22Rv1 (cell line): Measurements from ENCODE around the gene NSUN5.

Source experiments
- ZFX ChIP-seq: fragments of 450-650 bp; IDR thresholded peaks from 2 replicates; pipeline ENCODE4 v1.6.1; 2017; ENCODE audit warnings: antibody characterized with exemption, borderline replicate concordance
- TF ChIP-seq, protein P1 (sequence below): fragments of 450-650 bp; IDR thresholded peaks from 2 replicates; pipeline ENCODE4 v1.5.1; 2017; ENCODE audit warnings: mild to moderate bottlenecking

- TF ChIP-seq, protein P1, sequence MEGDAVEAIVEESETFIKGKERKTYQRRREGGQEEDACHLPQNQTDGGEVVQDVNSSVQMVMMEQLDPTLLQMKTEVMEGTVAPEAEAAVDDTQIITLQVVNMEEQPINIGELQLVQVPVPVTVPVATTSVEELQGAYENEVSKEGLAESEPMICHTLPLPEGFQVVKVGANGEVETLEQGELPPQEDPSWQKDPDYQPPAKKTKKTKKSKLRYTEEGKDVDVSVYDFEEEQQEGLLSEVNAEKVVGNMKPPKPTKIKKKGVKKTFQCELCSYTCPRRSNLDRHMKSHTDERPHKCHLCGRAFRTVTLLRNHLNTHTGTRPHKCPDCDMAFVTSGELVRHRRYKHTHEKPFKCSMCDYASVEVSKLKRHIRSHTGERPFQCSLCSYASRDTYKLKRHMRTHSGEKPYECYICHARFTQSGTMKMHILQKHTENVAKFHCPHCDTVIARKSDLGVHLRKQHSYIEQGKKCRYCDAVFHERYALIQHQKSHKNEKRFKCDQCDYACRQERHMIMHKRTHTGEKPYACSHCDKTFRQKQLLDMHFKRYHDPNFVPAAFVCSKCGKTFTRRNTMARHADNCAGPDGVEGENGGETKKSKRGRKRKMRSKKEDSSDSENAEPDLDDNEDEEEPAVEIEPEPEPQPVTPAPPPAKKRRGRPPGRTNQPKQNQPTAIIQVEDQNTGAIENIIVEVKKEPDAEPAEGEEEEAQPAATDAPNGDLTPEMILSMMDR: no peak
- TF ChIP-seq ZFX: no peak
These were observed 29.7 kb upstream of the NSUN5 start for GRCh38 chr7:73338321-73338720.
